GM21529 (cell line): ENCODE results near the gene EIF4A2.
"Not testable (repeated sequence)": the region's sequence is repeated elsewhere in the genome, so short reads cannot be mapped to it uniquely, and the experiment has no call there.

Experiments used
- ATAC-seq: cut with Tn5 transposase; IDR thresholded peaks from one replicate; pipeline ENCODE4 v1.9.1; 2021; ENCODE audit not compliant: unreplicated experiment

EIF4A2 gene

GRCh38 chr3:186818956-186819355 lies 35.6 kb downstream of the EIF4A2 start:
- ATAC-seq: no peak

DNA sequence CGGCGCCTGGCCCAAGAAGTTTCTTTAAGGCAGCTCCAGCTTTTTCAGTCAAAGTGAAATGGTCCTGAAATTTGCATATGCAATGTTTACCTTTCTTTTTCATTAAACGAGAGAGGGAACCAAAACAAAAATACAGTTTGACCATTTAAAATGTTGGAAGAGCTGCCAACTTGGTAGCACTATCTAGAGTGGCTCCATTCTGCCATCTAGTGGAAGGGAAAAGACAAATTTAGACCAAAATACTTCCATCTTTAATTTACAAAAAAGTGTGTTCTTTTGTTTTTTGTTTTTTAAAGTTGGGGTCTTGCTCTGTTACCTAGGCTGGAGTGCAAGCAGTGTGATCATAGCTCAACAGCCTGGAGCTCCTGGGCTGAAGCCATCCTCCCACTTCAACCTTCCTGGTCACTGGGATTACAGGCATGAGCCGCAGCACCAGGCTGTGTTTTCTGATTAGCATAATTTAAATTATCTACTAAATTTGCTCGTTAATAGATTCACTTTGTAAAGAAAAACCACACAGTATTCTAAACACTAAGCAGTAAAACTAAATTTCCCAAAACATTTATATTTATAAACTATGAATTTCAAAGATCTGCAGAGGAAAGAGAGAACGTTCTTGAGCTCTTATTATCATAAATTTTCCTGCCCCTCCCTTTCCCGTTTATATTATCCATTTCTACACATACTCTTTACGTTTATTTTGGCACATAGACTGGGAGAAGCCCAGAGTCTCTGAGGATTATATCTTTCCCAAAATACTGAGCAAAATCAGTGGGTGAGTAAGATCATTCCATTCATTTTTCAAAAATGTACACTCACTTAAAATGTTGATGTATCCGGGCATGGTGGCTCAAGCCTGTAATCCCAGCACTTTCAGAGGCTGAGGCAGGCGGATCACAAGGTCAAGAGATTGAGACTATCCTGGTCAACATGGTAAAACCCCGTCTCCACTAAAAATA lies 38.3 kb downstream of the EIF4A2 start:
- no peak for ATAC-seq

DNA sequence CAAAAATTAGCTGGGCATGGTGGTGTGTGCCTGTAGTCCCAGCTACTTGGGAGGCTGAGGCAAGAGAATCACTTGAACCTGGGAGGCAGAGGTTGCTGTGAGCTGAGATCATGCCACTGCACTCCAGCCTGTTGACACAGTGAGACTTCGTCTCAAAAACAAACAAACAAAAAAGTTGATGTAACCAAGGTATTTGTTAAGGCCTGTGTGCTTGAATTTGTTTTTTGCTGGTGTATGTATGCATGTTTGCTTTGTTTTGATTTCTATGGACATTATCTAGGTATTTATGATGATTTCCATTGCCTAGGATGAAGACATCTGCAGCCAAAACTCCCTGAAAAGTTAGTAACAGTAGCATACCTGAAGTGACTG lies 39.0 kb downstream of the EIF4A2 start:
- ATAC-seq: not testable (repeated sequence)

- no peak for ATAC-seq
These were observed 40.0 kb downstream of the EIF4A2 start for GRCh38 chr3:186823386-186823785.

DNA sequence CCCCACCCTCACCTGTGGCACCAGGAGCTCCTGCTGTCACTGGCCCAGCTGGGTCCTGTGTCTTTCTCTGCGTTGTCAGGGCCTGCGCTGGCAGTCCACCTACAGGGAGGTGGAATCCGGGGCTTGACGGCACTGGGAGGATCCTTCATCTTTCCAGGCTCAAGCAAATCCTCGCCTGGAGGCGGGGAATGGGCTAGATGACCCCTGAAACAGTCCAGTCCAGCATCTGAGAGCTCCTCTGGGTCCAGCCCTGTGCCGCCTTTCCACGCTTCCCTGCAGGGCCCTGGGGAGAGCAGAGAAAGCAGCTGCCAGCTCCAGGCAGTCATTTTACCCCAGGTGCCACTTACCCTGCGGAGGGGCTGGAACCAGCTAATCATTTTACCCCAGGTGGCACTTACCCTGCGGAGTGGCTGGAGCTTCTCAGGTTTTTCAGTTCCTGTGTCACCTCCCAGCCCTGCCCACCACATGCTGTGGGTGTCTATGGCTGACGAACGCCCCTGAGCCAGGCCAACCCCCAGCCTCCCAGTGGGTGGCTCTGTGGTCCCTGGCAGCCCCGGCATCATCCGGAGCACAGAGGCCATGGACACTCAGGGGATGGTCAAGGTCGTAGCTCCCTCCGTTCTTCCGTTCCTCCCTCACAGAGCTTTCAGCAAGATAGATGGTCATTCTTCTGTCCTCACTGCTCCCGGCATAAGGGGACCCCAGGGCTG lies 41.2 kb downstream of the EIF4A2 start:
- ATAC-seq: no peak

DNA sequence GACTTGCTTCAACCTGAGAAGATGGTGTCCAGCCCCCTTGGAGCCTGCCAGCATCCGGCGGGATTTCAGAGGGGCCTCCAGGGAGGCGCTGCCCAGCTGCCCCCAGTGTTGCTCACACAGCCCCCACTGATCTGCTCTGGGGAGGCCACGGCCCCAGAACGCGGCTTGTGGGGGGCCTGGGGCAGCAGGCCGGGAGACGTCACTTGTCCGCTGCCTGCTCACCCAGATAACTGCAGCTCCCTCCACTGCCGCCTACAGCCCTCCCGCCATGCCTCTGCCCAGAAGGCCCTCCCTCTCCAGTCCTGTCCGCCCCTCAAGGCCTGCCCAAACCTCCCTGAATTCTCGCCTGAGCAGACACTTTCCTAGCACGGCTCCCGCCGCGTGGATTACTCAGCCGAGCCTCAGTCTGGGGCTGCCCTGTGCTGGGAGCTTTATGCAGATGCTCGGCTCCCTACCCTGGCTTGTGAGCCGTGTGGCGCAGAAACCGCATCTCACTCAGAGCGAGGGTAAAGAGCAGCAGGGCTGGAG lies 42.0 kb downstream of the EIF4A2 start:
- ATAC-seq: no peak

DNA sequence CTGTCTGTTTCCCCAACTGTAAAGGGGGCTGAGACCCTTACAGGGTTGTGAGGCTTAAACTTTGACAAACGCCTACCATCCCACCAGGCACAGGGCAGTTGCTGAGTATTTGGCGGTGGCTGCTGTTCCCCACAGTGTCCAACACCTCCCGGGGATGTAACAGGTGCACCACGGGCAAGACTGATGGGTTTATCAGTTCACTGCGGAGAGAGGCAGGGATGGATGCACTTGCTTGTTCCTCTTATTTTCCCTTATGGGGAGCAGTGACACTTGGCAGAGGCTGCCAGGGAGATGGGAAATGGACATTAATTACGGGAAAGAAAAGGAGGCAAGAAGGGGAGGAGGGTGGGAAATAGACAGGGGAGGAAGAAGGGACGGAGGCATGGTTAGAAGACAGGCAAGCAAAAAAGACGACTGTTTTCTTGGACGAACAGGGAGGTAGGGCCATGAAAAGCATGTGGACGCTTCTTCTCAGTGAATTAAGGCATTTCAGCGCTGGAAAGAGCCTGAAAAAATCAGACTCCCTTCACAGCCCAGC lies 42.6 kb downstream of the EIF4A2 start:
- ATAC-seq: no peak

GRCh38 chr3:186826410-186826975 lies 43.1 kb downstream of the EIF4A2 start:
- no peak for ATAC-seq

DNA sequence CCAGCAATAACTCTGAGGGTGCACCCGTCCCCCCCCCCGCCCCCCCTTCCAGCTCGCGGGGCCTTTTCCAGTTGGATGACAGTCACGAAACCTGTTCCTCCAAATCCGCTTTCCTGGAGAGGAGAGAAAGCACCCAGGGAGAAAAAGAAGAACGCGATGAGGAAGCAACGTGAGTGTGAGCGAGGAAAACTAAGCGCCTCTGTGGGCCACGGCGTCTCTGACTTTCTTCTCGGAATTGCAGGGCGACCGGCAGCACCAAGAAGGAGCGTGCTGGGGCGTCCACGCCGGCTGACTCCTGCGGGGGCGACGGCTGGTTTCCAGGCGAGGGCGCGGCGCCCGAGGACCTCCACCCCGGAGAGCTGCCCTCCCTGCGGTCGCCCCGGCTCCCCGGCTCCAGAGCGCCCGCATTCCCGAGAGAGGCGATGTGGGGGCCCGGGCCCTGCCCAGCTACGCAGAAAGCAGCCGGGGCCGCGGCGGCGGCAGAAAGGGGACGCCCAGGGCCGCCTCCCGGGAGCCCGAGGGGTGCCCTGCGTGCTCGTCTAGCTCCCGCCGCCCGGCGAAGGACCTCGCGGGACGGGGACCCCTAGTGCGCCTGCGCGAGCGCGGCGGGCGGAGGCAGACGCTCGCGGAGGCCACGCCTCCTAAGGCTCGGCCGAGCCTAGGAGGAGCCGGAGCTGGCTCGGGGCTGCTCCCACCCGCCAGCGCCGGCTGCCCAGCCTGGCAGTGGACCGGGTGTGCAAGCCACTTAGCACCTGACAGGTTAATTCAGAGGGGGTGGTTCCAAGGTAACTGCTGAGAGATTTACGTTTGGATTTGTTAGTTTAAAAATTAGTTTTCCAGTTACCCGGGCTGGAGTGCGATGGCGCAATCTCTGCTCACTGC lies 43.8 kb downstream of the EIF4A2 start:
- peak; percentile 94 for ATAC-seq

GRCh38 chr3:186828340-186828739 lies 45.0 kb downstream of the EIF4A2 start:
- ATAC-seq: no peak

- ATAC-seq: no peak
These were observed 48.4 kb downstream of the EIF4A2 start for GRCh38 chr3:186831798-186832197.

- no peak for ATAC-seq
These were observed 48.9 kb downstream of the EIF4A2 start for GRCh38 chr3:186832276-186832675.
